RWPE2 (cell line): ENCODE data around the gene KIF6.

Experiments used
- ATAC-seq: fragments of 200-7000 bp; cut with Tn5 transposase; 3 replicates; pipeline ENCODE4 v1.9.1; 2021; ENCODE audit warnings: low read depth
- DNase-seq: peaks from one replicate; pipeline ENCODE4 v3.0.0-alpha.2; 2020; ENCODE audit warnings: low spot score
- H3K27ac ChIP-seq: fragments of 450-650 bp; 2 replicates; pipeline ENCODE4 v1.5.1; 2017; ENCODE audit warnings: mild to moderate bottlenecking; ENCODE audit not compliant: poor library complexity, severe bottlenecking
- H3K27me3 ChIP-seq: fragments of 250-450 bp; sonication (Bioruptor Pico); 2 replicates; pipeline ENCODE4 v1.5.1; 2021; ENCODE audit warnings: mild to moderate bottlenecking, moderate library complexity; ENCODE audit not compliant: insufficient read depth, poor library complexity, severe bottlenecking
- H3K36me3 ChIP-seq: fragments of 250-450 bp; sonication (Bioruptor Pico); 2 replicates; pipeline ENCODE4 v1.5.1; 2020; ENCODE audit warnings: low read depth, mild to moderate bottlenecking, moderate library complexity
- H3K4me1 ChIP-seq: fragments of 250-450 bp; sonication (Bioruptor Pico); 2 replicates; pipeline ENCODE4 v1.5.1; 2021; ENCODE audit warnings: mild to moderate bottlenecking, moderate library complexity; ENCODE audit not compliant: insufficient read depth, poor library complexity, severe bottlenecking
- H3K4me3 ChIP-seq: fragments of 250-450 bp; sonication (Bioruptor Pico); 2 replicates; pipeline ENCODE4 v1.5.1; 2021; ENCODE audit warnings: mild to moderate bottlenecking, moderate library complexity; ENCODE audit not compliant: severe bottlenecking
- H3K9me3 ChIP-seq: fragments of 250-450 bp; sonication (Bioruptor Pico); 2 replicates; pipeline ENCODE4 v1.5.1; 2021; ENCODE audit warnings: mild to moderate bottlenecking, moderate library complexity; ENCODE audit not compliant: severe bottlenecking
- TF ChIP-seq, protein P1 (sequence below): fragments of 450-650 bp; IDR thresholded peaks from one replicate; pipeline ENCODE4 v1.5.1; 2017; ENCODE audit warnings: mild to moderate bottlenecking, moderate library complexity; ENCODE audit not compliant: poor library complexity, severe bottlenecking

The KIF6 gene

GRCh38 chr6:39654121-39654520, 71.1 kb downstream of the KIF6 start:
- Histone ChIP-seq H3K4me3 (no peak overlapping the region), H3K36me3 (no peaks in the 10 kb centered on the region), H3K9me3 (no peaks in the 10 kb centered on the region), H3K27me3 (peaks cover 3% of the 10 kb centered on the region), H3K4me1 (no peaks in the 10 kb centered on the region), H3K27ac (no peak overlapping the region)
- DNase-seq (no peak), ATAC-seq (no peak)
- TF ChIP-seq, protein P1, sequence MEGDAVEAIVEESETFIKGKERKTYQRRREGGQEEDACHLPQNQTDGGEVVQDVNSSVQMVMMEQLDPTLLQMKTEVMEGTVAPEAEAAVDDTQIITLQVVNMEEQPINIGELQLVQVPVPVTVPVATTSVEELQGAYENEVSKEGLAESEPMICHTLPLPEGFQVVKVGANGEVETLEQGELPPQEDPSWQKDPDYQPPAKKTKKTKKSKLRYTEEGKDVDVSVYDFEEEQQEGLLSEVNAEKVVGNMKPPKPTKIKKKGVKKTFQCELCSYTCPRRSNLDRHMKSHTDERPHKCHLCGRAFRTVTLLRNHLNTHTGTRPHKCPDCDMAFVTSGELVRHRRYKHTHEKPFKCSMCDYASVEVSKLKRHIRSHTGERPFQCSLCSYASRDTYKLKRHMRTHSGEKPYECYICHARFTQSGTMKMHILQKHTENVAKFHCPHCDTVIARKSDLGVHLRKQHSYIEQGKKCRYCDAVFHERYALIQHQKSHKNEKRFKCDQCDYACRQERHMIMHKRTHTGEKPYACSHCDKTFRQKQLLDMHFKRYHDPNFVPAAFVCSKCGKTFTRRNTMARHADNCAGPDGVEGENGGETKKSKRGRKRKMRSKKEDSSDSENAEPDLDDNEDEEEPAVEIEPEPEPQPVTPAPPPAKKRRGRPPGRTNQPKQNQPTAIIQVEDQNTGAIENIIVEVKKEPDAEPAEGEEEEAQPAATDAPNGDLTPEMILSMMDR: no peak

DNA sequence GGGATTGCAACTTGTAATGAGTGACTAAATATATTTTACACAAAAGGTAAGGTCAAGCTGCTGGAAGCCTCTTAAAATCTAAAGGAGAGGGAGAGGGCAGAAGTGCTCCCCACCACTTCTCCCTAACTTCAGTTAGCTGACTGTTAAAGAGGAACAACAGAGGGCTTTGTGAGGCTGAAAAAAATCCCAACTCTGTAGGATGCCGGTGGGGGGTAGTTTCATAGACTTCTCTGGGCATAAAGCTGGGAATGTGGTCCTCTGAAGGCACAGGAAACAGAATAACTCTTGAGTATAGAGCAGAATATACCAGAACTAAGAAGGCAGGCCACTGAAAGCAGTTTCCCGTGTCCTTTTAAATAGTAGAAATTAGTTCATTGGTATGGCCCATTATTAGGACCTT, 71.6 kb downstream of the KIF6 start:
- Histone ChIP-seq H3K27ac (no peak overlapping the region), H3K36me3 (no peaks in the 10 kb centered on the region), H3K4me3 (no peak overlapping the region), H3K27me3 (peaks cover 3% of the 10 kb centered on the region), H3K4me1 (no peaks in the 10 kb centered on the region), H3K9me3 (no peaks in the 10 kb centered on the region)
- no peak for ATAC-seq
- DNase-seq: no peak
- TF ChIP-seq, protein P1: no peak

DNA sequence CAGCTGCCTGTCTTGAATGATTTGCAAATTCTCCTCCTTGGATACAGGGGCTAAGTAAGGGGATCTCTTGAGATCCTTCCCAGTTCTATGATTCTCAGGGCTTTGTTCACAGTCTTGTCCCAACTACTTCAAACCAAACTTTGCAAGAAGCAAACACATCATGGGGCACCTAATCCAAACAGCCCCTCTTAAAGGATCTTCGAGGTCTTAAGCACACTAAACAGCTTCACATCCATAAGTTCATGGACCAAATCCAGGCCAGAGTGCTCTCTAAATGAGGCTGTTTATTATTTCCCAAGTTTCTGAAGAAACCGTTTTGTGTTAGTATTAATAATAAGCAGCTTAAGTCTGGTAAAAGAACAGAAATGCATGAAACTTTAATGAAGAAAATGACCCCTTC, 75.2 kb downstream of the KIF6 start:
- no peaks in the 10 kb centered on the region for H3K9me3 ChIP-seq

DNA sequence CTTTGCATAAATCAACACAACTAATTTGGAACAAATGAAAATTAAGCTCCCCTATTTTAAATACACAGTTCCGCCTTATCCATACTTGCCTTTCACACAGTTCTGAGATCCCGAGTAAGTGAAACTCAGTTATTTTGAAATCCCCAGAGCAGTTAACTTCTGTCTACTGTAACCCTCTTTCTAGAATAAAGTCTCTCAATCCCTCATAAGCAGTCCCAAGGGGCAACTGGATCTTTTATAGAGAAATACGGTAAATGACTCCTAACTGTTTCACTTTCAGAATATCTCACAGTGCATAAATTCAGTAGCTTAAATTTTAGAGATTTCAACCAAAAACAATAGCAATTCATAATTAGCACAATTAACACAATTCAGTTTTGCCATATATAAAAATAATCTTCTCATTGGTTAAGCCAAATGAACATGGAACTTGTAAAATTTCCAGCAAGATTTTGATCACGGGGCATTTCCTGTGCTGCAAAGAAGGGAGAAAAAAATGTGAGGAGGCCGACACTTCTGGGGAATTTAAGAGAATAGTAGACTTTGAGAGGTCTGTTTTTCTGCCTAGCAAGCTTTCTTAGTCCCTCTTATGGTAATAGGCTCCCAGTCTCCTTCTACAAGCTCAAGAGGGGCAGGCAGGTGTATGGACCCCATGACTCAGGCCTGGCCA, 78.3 kb downstream of the KIF6 start:
- DNase-seq: no peak
- H3K9me3 ChIP-seq: no peaks in the 10 kb centered on the region
- no peak overlapping the region for H3K27ac ChIP-seq
- TF ChIP-seq, protein P1: no peak
- ATAC-seq: no peak
- H3K27me3 ChIP-seq: no peaks in the 10 kb centered on the region
- no peaks in the 10 kb centered on the region for H3K36me3 ChIP-seq
- no peaks in the 10 kb centered on the region for H3K4me1 ChIP-seq
- no peak overlapping the region for H3K4me3 ChIP-seq

More for the DNA sequence above, 75.2 kb downstream of the KIF6 start:
- DNase-seq: no peak
- Histone ChIP-seq H3K4me1 (no peaks in the 10 kb centered on the region), H3K36me3 (no peaks in the 10 kb centered on the region), H3K27me3 (no peaks in the 10 kb centered on the region), H3K27ac (no peak overlapping the region), H3K4me3 (no peak overlapping the region)
- ATAC-seq: no peak
- TF ChIP-seq, protein P1: no peak

- peaks cover 2% of the 10 kb centered on the region for H3K27me3 ChIP-seq
- H3K9me3 ChIP-seq: no peaks in the 10 kb centered on the region
- H3K4me3 ChIP-seq: no peak overlapping the region
- TF ChIP-seq, protein P1: no peak
- H3K4me1 ChIP-seq: no peaks in the 10 kb centered on the region
- ATAC-seq (no peak), DNase-seq (no peak)
- H3K36me3 ChIP-seq: no peaks in the 10 kb centered on the region
- no peak overlapping the region for H3K27ac ChIP-seq
Observed at GRCh38 chr6:39642270-39642669, 82.9 kb downstream of the KIF6 start.
